Renal cortex interstitium (tissue), 11 donors: ENCODE measurements around the gene OSCP1. TPM values are rescaled to one million over a fixed set of nuclear protein-coding genes. Genes with fewer than 3 reads are reported as not detected.
A peak's percentile ranks its signal among the peaks of the same experiment; 100 is the strongest.

Source experiments
- DNase-seq, 11 donors: peaks; one replicate each; pipeline ENCODE4 v3.0.0-alpha.2; 2013; ENCODE audit warnings: low read depth in 9 of 11, low spot score in 4 of 11; ENCODE audit errors: extremely low read depth in 1 of 11
- polyA plus RNA-seq, 3 donors: library from polyadenylated mRNA; unstranded; fragments of 120-200 nt; gene quantifications; one replicate each; pipeline ENCODE4 v1.2.1, GENCODE V29; 2013; ENCODE audit not compliant: insufficient read length in 3 of 3

OSCP1 gene
- polyA plus RNA-seq, 3 donors = 21.2 to 32.4 (median 22.6) TPM

GRCh38 chr1:36420409-36420808, 29.8 kb downstream of the OSCP1 start:
- no peak for DNase-seq

DNA sequence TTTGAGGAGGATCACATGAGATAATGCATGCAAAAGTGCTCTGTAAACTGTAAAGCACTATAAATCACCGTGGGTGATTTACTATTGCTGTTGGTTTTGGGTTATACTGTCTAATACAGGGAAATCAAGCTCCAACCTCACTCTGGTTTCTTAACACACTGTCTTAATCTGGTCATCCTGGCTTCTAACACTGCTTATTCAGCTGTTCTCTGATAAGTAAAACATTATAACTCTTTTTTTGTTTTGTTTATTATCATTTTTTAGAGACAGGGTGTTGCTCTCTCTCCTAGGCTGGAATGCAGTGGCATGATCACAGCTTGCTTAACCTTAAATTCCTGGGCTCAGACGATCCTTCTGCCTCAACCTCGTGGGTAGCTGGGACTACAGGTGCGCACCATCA, 30.7 kb downstream of the OSCP1 start:
- no peak for DNase-seq

GRCh38 chr1:36419140-36419539, 31.1 kb downstream of the OSCP1 start:
- no peak for DNase-seq

DNA sequence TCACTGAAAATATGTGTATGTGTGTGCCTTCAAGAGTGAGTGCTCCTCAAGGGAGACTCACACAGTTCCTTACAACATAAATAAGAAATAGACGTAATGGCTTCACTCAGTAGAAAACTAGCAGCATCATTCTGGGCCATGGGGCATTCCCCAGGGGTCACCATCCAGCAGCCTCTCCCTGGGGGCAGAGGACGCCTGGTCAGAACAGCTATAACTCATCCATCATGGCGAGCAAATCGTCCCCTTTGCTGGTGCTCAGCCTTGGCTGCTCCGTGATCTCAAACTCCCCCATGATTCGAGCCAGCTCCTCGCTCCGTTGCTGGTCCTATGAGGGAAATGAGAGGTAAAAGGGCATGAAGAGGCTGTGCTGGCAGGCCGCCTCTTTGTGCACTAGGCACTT, 32.3 kb downstream of the OSCP1 start:
- DNase-seq = no peak

DNA sequence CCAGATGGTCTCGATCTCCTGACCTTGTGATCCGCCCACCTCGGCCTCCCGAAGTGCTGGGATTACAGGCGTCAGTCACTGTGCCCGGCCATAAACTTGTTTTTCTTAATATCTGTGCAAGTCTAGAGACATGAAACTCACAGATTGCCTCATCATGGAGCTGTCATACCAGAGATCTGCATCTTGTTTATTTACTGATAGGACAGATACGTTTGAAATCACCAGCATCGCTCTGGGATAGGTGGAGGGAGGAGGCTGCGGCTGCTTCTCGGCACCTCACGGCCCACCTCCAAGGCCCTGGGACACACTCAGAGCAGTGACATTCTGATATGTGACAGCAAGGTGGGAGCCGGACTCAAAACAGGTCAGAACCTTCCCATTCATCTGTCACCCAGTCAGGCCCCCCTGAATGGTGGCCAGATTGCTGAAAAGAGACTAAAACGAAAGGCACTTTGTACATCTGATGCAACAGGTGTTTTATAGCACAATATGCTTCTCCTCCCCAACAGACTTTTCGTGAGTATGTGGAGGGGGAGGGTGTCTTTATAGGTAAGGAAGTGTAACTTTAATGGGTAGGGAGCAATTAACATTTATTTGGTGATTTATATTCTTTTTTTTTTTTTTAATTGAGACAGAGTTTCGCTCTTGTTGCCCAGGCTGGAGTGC, 34.5 kb downstream of the OSCP1 start:
- no peak for DNase-seq

- no peak for DNase-seq
Measured at GRCh38 chr1:36414384-36414783, 35.9 kb downstream of the OSCP1 start.

DNA sequence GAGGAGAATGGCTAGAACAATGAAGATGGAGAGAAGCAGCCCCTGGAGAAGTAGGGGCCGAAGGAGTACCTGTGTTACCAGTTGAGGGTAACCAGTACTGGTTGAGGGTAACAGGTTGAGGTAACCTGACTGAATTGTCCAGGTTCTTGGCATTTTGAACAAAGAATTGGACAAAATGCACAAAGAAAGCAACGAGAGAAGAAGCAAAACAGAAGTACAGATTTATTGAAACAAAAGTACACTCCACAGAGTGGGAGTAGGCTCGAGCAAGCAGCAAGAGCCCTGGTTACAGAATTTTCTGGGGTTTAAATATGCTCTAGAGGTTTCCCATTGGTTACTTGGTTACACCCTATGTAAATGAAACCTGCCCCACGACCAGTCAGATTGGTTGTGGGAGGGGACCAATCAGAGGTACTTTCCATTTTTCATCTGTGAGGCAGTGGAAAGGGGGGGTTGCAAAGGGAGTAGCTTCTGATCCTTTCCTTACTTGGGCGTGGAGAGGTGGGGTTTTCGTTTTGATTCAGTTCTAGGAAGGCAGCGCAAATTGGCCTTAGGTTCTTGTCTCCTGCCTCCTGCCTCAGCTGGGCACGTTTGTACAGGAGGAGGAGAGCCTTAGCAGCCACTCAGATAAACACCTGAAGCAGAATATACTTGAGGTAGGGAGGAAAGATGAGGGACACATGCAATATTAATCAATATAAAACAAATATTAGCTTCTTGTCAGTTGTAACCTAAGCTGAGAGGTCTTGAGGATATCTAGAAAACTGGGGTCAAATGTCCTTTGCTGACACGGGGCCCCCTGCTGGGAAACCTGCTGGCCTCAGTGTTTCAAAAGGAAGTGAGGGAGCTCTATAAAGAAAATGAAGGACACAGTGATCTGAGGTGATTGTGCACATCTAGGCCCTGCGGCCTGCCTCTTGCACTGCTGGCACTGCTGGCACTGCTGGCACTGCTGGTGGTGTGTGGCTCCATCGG, 38.3 kb downstream of the OSCP1 start:
- DNase-seq = no peak

DNA sequence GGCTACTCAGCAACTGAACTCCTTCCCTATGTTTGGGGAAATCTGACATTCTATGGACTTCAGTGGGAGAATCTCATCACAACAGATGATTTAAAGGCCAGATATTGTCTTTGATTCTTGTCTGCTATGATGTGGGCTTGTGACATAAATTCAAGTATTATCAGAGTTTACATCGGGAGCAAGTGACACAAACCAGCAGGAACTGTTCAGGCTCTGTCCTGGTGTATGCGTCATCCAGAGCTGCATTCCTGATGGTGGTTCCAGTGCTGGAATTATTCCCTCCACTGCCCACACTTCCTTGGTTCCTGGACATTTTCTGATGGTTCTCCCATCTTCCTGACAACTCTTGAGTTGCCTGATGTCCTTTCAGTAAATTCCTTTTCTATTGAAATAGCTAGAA, 41.8 kb downstream of the OSCP1 start:
- DNase-seq = no peak

DNA sequence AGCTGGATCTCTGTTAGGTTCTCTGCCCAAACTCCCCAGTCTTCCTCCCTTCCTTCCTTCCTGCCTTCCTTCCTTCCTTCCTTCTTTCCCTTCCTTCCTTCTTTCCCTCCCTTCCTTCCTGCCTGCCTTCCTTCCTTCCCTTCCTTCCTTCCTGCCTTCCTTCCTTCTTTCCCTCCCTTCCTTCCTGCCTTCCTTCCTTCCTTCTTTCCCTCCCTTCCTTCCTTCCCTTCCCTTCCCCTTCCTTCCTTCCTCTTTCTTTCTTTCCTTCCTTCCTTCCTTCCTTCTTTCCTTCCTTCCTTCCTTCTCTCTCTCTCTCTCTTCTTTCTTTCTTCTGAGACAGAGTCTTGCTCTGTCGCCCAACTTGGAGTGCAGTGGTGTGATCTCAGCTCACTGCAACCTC, 43.8 kb downstream of the OSCP1 start:
- DNase-seq = no peak

DNA sequence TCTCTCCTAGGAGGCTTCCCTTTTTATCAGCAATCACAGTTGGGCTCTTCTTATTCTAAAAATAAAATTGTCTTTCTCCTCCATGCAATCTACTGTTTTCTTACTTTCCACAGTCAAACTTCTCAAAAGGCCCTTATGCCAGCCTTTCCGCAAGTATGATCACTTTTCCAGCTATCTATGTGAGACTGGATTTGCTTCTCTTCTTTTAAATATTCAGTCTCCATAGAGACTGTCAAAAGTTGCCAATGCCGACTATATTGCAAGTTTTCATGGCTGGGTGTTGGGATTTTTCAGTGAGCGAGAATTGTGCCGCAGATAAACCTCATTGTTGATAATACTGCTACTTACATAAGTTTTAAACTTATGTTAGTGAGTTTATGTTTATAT, 47.8 kb downstream of the OSCP1 start:
- DNase-seq = no peak

- no peak for DNase-seq
Measured at GRCh38 chr1:36401602-36402503, 48.4 kb downstream of the OSCP1 start.

GRCh38 chr1:36400825-36401601, 49.2 kb downstream of the OSCP1 start:
- DNase-seq = no peak

GRCh38 chr1:36400514-36400824, 49.8 kb downstream of the OSCP1 start:
- no peak for DNase-seq

DNA sequence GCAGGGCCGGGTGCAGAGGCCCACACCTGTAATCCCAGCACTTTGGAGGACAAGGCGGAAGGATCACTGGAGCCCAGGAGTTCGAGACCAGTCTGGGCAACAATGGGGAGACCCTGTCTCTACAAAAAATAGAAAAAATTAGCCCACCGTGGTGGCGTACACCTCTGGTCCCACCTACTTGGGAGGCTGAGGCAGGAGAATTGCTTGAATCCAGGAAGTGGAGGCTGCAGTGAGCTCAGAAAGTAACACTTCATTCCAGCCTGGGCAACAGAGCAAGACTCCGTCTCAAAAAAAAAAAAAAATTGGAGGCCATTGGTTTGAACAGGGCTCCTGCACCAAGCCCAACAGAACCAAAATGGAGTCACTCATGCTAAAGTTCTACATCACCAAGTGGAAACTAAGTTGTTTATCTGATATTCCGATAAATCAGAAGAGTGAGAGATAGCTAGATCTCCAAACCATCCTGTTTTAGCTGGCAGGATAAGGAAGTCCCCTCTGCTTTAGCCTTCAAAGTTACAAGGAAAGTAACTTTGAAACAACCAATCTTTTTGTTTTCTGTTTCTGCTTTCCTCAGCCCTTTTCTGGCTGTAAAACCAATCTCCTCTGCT, 51.8 kb downstream of the OSCP1 start:
- DNase-seq = no peak

DNA sequence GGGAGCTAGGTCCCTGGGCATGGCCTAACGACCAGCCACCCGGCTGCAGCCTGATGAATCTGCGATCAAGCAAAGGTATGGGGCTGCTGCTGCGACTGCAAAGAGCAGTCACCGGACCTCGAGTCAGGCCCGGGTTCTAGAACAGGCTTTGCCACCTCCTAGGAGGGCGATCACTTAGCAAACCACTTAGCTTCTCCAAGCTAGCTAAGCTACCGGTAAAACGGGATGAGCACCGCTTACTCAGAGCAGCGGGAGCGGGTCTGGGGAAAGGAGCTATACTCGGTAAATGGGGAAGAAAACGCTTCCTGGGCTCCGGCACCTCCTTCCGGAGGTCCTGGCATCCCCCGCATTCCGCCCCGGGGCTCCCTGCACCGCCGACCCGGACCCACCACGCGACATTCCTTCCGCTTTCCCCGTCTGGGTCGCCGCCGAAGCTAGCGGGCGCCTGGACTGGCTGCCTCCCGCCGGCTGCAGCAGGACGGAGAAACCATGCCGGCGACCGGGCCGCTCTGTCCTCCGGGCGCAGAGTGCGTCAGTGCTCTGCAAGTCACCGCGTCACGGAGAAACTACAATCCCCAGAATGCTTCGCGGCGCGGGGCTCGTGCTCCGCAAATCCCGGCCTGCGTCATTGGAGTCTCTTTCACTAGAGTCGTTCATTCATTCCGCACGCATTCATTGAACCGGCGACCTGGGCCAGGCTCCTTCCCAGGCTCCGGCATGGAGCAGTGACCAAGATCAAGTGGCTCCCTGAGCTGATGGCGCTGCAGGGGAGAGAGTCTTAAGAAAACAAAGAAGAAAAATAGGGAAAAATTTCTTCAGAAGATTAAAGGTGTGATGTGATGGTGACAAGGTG, 52.6 kb downstream of the OSCP1 start, which contains the start of gene LSM10:
TSS of gene LSM10 (minus strand) at position 531 of the 853 bp plus-strand sequence. CDS start 3,779 bp downstream, outside the sequence.
- DNase-seq = peak; percentile 83 to 95 (median 92)

DNA sequence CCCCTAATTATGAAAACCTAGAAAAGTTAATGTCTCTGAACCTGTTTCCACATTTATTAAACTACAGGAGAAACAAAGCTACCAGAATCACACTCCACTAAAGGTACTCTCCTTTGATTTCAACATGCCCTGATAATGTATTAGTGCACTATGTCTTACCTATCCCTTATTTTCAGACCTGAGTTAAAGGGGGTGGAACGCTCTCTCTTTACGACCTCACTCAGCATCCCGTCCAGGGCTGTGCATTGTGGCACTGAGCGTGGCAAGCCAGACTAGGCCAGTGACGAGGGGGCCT, 53.2 kb downstream of the OSCP1 start:
- no peak for DNase-seq

- DNase-seq = no peak
Measured at GRCh38 chr1:36396359-36396758, 53.9 kb downstream of the OSCP1 start.

GRCh38 chr1:36393686-36394085, 56.6 kb downstream of the OSCP1 start:
- DNase-seq = no peak
